ENCODE results near the gene ITPR2.
"Not testable (repeated sequence)": the region's sequence is repeated elsewhere in the genome, so short reads cannot be mapped to it uniquely, and the experiment has no call there.

ITPR2 gene

DNA sequence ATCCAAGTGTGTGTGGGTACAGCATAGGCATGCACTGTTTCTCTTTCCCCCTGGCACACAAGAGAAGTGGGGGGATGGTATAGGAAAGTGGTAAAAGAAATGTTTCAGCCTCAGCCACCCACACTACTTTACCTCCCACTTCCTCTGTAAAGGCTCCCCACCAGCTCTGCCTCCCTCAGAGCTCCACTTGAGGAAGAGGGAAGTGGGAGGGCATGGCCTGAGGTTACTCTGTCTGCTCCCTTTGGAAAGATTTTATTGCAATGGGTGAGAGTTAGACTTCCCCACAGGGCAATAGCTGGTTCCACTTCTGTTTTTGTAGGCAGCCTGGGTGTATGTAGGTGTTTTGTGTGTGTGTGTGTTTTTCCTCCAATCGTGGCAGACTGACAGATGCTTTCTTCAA is 492.3 kb downstream of the ITPR2 start:
- no peak for DNase-seq (ENCODE audit: low read depth)

DNA sequence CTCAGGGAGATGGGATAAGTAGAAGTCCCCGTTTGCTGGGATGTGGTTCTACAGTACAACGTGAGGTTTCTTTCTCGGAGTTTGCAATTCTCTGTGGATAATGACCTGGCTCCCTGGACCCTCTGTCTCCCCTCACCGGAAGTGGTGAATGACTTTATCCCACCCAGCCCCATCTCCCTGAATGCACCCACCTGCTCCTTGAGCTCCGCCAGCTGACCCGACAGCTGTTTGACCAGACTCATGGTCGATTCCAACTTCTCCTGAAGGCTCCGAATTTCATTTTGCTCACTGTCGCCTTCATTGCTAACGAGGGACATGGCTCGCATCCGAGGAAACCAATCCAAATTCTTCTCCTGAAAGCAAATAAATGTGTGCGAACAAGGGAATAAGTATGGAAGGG is 493.0 kb downstream of the ITPR2 start:
- DNase-seq (ENCODE audit: low read depth), result no peak

- DNase-seq (ENCODE audit: low read depth), result peak; percentile 85
Measured at GRCh38 chr12:26338586-26339572, 494.1 kb downstream of the ITPR2 start.

DNA sequence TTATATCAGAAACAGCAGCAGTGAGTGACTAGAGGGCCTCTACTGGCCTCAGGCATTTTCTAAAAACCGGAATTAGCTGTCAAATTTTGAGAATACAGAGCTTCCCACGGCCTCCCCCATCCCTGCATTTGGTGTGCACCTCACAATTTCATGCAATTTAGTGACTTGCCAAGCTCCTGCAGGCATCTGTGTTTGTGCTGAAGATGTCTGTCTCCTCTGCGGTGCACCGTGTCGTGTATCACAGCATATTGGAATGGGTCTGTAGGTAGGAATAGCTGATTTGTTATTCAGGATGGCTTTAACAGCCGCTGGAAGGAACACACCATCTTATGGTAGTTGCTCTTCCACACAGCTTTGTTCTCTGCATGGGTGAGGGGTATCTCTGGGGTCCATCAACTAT is 497.3 kb downstream of the ITPR2 start:
- DNase-seq (ENCODE audit: low read depth), result no peak

DNA sequence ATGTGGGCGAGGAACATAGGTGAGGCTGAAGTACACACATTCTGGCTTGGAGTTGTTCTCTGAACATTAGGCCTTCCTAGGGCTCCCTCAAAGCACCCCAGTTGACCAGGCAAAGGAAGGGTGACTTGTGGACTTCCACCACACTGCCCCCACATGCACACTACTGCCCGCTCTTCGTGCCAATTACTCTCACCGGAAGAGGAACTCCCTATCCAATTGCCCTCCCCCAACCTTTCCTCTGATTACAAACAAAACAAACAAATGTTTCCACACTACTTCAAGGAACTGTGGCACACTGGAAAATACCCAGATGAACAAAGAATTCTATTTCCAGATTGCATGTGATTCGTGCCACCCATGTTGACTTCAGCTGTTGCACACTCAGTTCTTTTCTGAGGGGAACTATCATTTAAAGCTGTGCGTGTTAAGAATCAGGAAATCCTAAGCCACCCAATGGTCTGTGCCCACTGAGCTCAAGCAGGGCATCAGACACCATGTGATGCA is 498.3 kb downstream of the ITPR2 start:
- DNase-seq (ENCODE audit: low read depth), result no peak

GRCh38 chr12:26331960-26332359 is 501.0 kb downstream of the ITPR2 start:
- no peak for DNase-seq (ENCODE audit: low read depth)

- no peak for DNase-seq (ENCODE audit: low read depth)
Measured at GRCh38 chr12:26331136-26331535, 501.9 kb downstream of the ITPR2 start.

GRCh38 chr12:26327975-26328644 is 504.9 kb downstream of the ITPR2 start:
- DNase-seq (ENCODE audit: low read depth), result no peak

DNA sequence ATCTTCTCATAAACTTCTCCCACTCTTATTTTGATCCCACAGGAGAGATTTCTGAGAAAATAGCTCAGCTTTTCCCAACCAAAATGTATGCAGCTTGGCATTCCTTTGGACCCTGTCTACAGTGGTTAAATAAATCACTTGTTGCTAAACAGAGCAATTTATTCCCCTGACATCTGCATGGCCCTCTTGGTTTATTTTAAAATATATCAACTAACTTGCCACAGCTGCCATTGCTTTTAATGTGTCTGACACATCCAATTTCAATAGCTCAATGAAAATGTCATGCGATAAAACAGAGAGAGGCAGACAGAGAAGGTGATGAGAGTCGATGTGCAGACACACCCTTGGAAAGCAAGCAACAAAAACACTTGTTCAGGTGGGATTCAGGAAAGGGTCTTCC is 509.3 kb downstream of the ITPR2 start:
- DNase-seq (ENCODE audit: low read depth), result no peak

GRCh38 chr12:26319511-26319910 is 513.5 kb downstream of the ITPR2 start:
- DNase-seq (ENCODE audit: low read depth), result peak; percentile 92

DNA sequence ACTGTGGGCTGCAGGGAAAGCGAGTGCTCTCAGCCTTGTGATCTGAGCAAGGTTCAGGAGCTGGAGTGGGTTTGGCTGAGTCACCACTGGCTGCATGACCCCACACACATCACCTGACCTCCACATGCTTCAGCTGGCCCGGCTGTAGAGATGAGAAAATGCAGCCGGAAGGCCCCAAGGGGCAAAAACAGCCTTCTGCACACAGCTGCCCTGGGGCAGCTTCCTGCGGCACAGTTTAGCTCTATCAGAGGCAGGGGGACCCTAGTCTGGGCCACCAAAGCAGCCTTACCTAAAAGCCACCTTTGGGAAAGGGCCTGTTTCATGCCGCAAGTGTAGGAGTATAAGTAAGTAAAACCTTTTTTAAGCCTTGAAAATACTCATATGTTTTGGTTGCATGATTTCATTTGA is 514.3 kb downstream of the ITPR2 start:
- DNase-seq (ENCODE audit: low read depth), result peak; percentile 92

DNA sequence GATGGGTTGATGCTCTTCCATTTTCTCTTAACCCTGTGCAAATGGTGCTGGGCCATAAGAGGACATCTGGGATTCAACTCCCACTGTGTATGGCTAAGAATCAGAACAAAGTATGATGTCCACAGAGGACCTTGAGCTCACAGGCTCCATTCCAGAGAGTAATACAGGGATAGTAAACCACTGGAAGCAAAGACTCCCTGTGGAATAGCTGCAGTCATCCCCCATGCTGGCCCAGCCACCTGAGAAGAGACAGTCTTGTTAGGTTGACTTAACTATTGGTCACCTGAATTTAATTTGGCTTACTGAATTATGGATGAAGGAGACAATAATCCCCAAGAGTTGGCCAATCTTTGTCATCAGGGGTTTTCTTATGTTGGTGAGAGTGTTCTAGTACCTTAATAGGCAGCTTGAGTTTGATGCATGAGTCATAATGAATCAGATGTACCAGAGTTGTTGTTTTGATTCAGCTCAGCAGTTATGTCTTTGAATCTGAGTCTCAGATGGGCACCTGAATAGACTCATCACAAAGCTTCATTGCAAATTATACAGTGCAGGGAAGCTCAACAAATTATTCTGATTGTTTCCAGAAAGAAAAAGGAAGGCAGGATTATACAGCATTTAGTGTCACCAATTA is 514.9 kb downstream of the ITPR2 start:
- peak; percentile 90 for DNase-seq (ENCODE audit: low read depth)

- DNase-seq (ENCODE audit: low read depth), result not testable (repeated sequence)
Measured at GRCh38 chr12:26314103-26314502, 518.9 kb downstream of the ITPR2 start.

DNA sequence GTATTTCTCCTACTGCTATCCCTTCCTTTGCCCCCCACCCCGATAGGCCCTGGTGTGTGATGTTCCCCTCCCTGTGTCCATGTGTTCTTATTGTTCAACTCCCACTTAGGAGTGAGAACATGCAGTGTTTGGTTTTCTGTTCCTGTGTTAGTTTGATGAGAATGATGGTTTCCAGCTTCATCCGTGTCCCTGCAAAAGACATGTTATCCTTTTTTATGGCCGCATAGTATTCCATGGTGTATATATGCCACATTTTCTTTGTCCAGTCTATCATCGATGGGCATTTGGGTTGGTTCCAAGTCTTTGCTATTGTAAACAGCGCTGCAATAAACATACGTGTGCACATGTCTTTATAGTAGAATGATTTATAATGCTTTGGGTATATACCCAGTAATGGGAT is 522.5 kb downstream of the ITPR2 start:
- DNase-seq (ENCODE audit: low read depth), result not testable (repeated sequence)

GRCh38 chr12:26309634-26310033 is 523.4 kb downstream of the ITPR2 start:
- DNase-seq (ENCODE audit: low read depth), result no peak

DNA sequence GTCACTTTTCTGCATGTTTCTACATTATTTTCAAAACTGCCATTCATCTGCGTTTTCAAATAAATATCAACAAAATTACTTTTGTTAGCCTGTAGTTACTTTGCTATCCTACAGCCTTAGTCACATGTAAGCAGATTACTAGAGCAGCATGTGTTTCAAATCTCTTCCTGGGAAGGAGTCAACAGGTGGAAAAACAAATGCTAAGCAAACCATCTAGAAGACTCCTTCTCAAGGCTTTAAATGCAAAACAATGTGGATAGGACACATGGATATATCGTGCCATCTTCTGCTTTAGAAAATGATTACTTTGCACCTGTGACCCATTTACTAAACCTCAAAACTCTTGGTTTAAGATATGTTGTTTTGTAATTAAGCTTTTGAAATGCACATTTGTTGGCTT is 528.7 kb downstream of the ITPR2 start:
- DNase-seq (ENCODE audit: low read depth), result no peak

DNA sequence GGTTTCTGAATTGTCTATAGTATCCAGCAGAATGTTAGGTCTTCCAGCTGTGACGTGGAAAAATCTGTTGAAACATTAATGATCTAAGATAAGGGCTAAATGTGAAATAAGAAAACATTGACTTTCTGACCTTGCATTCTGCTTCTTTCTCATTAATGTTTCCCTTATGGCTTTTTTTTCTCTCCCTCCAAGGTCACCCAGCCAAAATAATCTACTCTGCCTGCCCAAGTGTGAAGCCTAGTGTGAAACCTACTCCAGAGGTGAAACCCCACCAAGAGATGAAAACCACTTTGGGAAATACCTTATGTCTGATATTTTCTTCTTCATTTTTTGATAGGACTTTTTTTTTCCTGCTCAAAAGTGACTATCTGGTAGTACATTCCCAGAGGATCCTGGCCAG is 529.6 kb downstream of the ITPR2 start:
- no peak for DNase-seq (ENCODE audit: low read depth)

GRCh38 chr12:26302776-26303175 is 530.2 kb downstream of the ITPR2 start:
- DNase-seq (ENCODE audit: low read depth), result no peak

- no peak for DNase-seq (ENCODE audit: low read depth)
Measured at GRCh38 chr12:26299751-26300150, 533.2 kb downstream of the ITPR2 start.

DNA sequence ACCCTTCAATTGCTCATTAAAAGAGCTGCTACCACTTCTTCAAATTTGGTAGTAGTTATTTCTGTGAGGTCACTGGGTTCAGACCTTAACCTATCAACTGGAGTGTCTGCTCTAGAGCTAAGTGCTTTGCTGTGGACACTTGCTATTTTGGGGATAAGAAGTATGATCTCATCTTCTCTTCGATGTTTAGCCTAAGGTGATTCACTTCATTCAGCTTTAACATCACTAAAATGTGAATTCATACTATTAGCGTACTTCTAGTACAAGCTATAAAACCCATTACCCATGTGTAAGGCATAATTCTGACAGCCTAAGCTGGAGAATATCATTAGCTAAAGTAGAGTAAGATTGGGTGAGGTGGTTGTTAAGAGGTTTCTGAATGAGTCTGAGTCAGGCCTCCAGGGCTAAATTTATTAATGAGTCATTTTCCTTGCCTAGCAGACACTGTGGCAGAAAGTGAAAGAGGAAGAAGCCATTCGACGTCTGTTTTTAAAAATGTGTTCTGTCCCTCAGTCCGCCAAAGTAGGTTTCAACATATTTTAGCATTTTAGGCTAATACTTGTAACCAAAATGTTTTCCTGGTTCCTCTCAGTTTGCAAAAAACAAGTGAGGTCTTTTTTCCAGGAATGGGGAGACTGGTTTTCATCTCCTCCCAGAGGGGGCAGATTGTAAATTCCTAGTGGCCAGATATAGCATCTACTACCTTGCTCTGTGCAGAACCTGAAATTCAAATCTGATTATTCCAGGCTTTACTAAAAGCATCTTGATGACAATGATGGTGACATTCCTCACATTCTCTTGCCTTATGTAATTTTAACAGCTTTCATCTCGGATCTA is 534.0 kb downstream of the ITPR2 start:
- DNase-seq (ENCODE audit: low read depth), result peak; percentile 91

DNA sequence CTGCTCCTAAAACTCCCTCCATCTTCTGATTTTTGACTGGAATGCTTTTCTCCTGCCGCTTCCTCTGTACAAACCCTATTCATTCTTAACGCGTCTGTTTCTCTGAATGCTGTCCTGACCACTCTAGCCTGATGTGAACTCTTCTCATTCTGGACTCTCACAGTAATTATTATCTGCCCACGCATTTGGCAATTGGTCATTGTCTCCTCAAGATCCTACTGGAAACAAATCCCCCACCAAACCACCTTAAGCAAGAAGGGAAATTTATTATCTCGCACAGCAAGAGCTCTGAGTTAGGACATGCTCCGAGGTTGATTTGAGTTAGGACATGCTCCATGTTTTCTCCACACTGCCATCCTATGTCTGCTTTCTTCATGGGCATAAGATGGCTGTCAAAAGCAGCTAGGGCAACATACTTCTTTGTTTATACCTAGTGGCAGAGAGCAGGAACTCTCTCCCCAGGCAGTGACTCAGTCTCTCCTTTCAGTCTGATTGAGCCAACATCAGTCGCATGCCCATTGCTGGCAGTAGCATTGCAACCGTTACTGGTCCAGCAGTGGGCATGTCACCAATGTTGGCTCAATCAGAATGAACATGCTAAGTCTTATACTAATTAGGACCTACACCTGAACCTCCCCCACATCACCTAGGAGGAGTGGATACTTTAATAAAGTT is 535.5 kb downstream of the ITPR2 start:
- DNase-seq (ENCODE audit: low read depth), result no peak
